MCF 10A (cell line): Measurements from ENCODE around the gene IL15RA. TPM values are rescaled to one million over a fixed set of nuclear protein-coding genes. Genes with fewer than 3 reads are reported as not detected.

Experiments
- BruUV-seq: library from RNA; stranded (reverse); fragments of 400-500 nt; replicated peaks from 2 replicates; lab custom pipeline; 2021; lab: Mats Ljungman, UMichigan
- CTCF ChIA-PET: fragments of 300-600 bp; sonication (Branson Sonifier 250); formaldehyde crosslinking; extraction: SDS; loops from one replicate; lab custom pipeline; 2021; ENCODE audit warnings: antibody characterized with exemption, inconsistent platforms; lab: Yijun Ruan, JAX
- POLR2A ChIA-PET: fragments of 300-600, 350-650 bp; sonication (Branson Sonifier 250); formaldehyde crosslinking; extraction: SDS; loops from one replicate; lab custom pipeline; 2020; ENCODE audit warnings: antibody characterized with exemption, inconsistent platforms; lab: Yijun Ruan, JAX
- DNase-seq: peaks from one replicate; pipeline ENCODE4 v3.0.0-alpha.2; 2018; ENCODE audit not compliant: unreplicated experiment
- H3K27ac Mint-ChIP-seq: one replicate; pipeline ENCODE4 v1.8.0; 2022; ENCODE audit warnings: mild to moderate bottlenecking, low read depth, mixed read lengths; ENCODE audit not compliant: unreplicated experiment
- H3K27me3 Mint-ChIP-seq: one replicate; pipeline ENCODE4 v1.8.0; 2022; ENCODE audit warnings: mixed read lengths; ENCODE audit not compliant: insufficient read depth, unreplicated experiment
- H3K36me3 Mint-ChIP-seq: one replicate; pipeline ENCODE4 v1.8.0; 2022; ENCODE audit warnings: mild to moderate bottlenecking, moderate library complexity, mixed read lengths; ENCODE audit not compliant: insufficient read depth, unreplicated experiment
- H3K4me1 Mint-ChIP-seq: one replicate; pipeline ENCODE4 v1.8.0; 2022; ENCODE audit warnings: mixed read lengths; ENCODE audit not compliant: insufficient read depth, unreplicated experiment
- H3K4me3 Mint-ChIP-seq: one replicate; pipeline ENCODE4 v1.8.0; 2022; ENCODE audit warnings: mild to moderate bottlenecking, moderate library complexity, mixed read lengths; ENCODE audit not compliant: unreplicated experiment
- H3K9me3 Mint-ChIP-seq: one replicate; pipeline ENCODE4 v1.8.0; 2022; ENCODE audit warnings: mixed read lengths; ENCODE audit not compliant: unreplicated experiment
- intact Hi-C: fragments of 100-400 bp; cut with micrococcal nuclease; formaldehyde crosslinking; loops from 2 replicates; pipeline ENCODE4 v1.14.1; 2022
- total RNA-seq: library from RNA; stranded (reverse); gene quantifications from 2 replicates; pipeline ENCODE4 v1.2.3, GENCODE V29; 2022
- TF ChIP-seq, protein P1 (sequence below): fragments of 200-600 bp; IDR thresholded peaks from one replicate; pipeline ENCODE4 v1.8.0; 2022; ENCODE audit warnings: antibody characterized with exemption, mild to moderate bottlenecking; ENCODE audit not compliant: unreplicated experiment

IL15RA gene
- total RNA-seq, 1 experiment from 2014 or later = 6.0 TPM

GRCh38 chr10:5985029-5985428 lies 7.7 kb upstream of the IL15RA start:
- DNase-seq = no peak
- TF ChIP-seq, protein P1, sequence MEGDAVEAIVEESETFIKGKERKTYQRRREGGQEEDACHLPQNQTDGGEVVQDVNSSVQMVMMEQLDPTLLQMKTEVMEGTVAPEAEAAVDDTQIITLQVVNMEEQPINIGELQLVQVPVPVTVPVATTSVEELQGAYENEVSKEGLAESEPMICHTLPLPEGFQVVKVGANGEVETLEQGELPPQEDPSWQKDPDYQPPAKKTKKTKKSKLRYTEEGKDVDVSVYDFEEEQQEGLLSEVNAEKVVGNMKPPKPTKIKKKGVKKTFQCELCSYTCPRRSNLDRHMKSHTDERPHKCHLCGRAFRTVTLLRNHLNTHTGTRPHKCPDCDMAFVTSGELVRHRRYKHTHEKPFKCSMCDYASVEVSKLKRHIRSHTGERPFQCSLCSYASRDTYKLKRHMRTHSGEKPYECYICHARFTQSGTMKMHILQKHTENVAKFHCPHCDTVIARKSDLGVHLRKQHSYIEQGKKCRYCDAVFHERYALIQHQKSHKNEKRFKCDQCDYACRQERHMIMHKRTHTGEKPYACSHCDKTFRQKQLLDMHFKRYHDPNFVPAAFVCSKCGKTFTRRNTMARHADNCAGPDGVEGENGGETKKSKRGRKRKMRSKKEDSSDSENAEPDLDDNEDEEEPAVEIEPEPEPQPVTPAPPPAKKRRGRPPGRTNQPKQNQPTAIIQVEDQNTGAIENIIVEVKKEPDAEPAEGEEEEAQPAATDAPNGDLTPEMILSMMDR = no peak
- Mint-ChIP-seq H3K27me3 (peaks cover 11% of the 10 kb centered on the region), H3K27ac (no peak overlapping the region), H3K9me3 (no peaks in the 10 kb centered on the region), H3K4me1 (peaks cover 6% of the 10 kb centered on the region), H3K4me3 (no peak overlapping the region), H3K36me3 (no peaks in the 10 kb centered on the region)
- POLR2A ChIA-PET = no interaction called here
- CTCF ChIA-PET = no interaction called here
- BruUV-seq = no TSS peak
- intact Hi-C loops = no loop called here

- BruUV-seq = no TSS peak
- intact Hi-C loops = no loop called here
- ChIA-PET POLR2A (no interaction called here), CTCF (no interaction called here)
- no peaks in the 10 kb centered on the region for H3K36me3 Mint-ChIP-seq
- no peak overlapping the region for H3K4me3 Mint-ChIP-seq
- no peak overlapping the region for H3K27ac Mint-ChIP-seq
- H3K27me3 Mint-ChIP-seq = peaks cover 11% of the 10 kb centered on the region
- TF ChIP-seq, protein P1 = no peak
- H3K4me1 Mint-ChIP-seq = peaks cover 6% of the 10 kb centered on the region
- H3K9me3 Mint-ChIP-seq = no peaks in the 10 kb centered on the region
- DNase-seq = no peak
These were observed 6.4 kb upstream of the IL15RA start for GRCh38 chr10:5983774-5984173.

GRCh38 chr10:5981529-5981928 lies 4.2 kb upstream of the IL15RA start:
- no TSS peak for BruUV-seq
- peaks cover 6% of the 10 kb centered on the region for H3K4me1 Mint-ChIP-seq
- H3K4me3 Mint-ChIP-seq = no peak overlapping the region
- no peak for DNase-seq
- CTCF ChIA-PET = no interaction called here
- POLR2A ChIA-PET = no interaction called here
- TF ChIP-seq, protein P1 = no peak
- no peaks in the 10 kb centered on the region for H3K9me3 Mint-ChIP-seq
- H3K27me3 Mint-ChIP-seq = peaks cover 11% of the 10 kb centered on the region
- no peak overlapping the region for H3K27ac Mint-ChIP-seq
- no peaks in the 10 kb centered on the region for H3K36me3 Mint-ChIP-seq
- intact Hi-C loops = no loop called here

DNA sequence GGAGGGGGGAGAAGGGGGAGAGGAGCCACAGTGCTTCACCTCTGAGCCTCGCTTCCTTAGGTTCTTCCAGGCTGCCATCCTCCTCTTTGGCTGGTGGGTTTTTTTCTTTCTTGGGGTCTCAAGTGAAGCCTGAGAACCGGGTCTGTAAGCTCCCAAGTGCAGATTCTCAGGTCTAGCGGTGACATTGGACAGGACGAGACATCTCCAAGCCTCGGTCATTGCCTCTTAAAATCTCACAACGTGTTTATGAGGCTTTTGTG lies 817 bp upstream of the IL15RA start:
- no TSS peak for BruUV-seq
- intact Hi-C loops = no loop called here
- TF ChIP-seq, protein P1 = no peak
- POLR2A ChIA-PET = interaction anchor here (0.5 to 5.0 kb wide), 10 partner anchors 16 to 148 kb away, joined by 3 to 64 read pairs (median 5); partner anchors contain the start of genes ANKRD16 and FBH1
- H3K27ac Mint-ChIP-seq = peak overlapping the region; percentile 70
- H3K4me3 Mint-ChIP-seq = peak overlapping the region; percentile 73
- H3K36me3 Mint-ChIP-seq = no peaks in the 10 kb centered on the region
- H3K9me3 Mint-ChIP-seq = no peaks in the 10 kb centered on the region
- H3K4me1 Mint-ChIP-seq = no peaks in the 10 kb centered on the region
- no peak for DNase-seq
- CTCF ChIA-PET = interaction anchor here (0.6 to 2.6 kb wide), 10 partner anchors 27 to 1094 kb away, joined by 3 to 20 read pairs (median 4); partner anchors contain the start of genes ANKRD16 and FBH1
- no peaks in the 10 kb centered on the region for H3K27me3 Mint-ChIP-seq
